ENCODE data around the gene SLC16A10.

SLC16A10 gene

GRCh38 chr6:111256646-111257045 lies 169.3 kb downstream of the SLC16A10 start:
- TF ChIP-seq GATA1 (IDR thresholded peaks at IDR 0.05; ENCODE audit: low read depth, low read length) (no peak), POLR2A (IDR thresholded peaks at IDR 0.05; ENCODE audit: low read length) (no peak)
- DNase-seq, result peak in 1 of 2 experiments; percentile 11

GRCh38 chr6:111258010-111258409 lies 170.7 kb downstream of the SLC16A10 start:
- no peak for DNase-seq
- no peak for TF ChIP-seq GATA1 (IDR thresholded peaks at IDR 0.05; ENCODE audit: low read depth, low read length)
- no peak for TF ChIP-seq POLR2A (IDR thresholded peaks at IDR 0.05; ENCODE audit: low read length)

- DNase-seq, result no peak
- TF ChIP-seq GATA1 (IDR thresholded peaks at IDR 0.05; ENCODE audit: low read depth, low read length) (no peak), POLR2A (IDR thresholded peaks at IDR 0.05; ENCODE audit: low read length) (no peak)
Observed at GRCh38 chr6:111258615-111259088, 171.3 kb downstream of the SLC16A10 start.

DNA sequence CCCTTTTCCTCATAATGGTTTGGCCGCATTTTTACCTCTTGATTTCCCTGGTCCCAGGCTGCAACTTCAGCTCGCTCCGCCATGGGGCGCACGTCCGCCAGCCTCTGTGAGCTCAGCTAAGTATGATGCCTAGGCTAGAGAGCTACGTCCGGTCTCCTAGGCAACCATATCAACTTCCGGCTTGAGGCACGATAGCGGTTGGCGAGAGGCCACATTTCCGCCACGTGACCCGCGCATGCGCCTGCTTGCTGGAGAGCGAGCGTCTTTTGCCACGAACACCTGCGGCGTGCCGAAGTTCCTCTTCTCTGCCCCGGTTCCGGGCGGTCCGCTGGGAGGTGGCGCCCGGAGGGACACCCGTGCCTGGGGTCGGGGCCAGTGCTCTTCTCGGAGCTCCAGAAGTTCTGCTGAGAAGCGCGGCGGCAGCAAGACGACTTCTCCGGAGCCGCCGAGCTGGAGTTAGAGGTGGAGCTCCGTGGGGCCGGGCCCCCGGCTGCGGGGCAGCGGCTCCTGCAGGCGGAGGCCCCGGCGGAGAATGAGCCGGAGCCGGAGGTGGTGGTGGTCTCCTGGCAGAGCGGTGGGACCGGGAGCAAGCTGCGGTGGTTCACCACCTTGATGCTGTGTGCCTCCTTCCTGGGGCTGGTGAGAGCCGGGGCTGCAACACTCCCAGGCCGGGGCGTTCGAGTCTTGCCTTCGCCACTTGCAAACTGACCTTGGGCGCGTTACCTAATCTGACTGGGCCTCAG lies 172.0 kb downstream of the SLC16A10 start:
- TF ChIP-seq GATA1 (IDR thresholded peaks at IDR 0.05; ENCODE audit: low read depth, low read length) (no peak), POLR2A (IDR thresholded peaks at IDR 0.05; ENCODE audit: low read length) (peak; percentile 94)
- peak; percentile 100 for DNase-seq

DNA sequence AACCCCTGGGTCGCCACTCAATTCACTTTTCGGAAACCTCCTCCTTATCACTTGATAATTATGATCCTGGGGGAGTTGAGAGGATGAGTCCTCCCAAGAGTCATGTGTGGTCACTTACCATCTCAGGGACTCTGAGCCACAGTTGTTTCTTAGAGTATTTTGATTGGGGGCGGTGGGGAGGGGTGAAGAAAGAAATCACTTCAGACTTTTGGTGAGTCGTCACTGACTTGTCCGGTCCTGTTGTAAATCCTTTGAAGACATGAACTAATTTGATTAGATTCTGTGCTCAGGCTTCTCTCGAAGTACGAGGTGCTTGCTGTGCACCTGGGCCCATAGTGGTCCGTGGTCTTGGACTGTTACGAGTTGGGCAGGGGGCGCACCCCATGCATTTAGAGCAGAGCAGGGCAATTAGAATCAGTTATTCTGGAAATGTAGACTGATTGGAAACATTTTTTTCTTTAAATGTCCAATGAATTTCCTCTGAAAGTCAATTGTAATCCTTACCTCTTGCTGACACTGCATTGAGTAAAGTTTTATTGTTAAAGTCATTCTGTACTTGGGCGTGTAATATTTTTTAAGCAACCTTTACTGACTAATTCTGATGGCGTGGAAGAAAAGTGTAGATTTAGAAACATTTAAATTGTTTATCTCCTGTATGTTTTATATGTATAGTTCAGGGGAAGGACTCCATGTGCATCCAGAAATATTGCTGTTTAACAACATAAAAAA lies 173.4 kb downstream of the SLC16A10 start:
- TF ChIP-seq GATA1 (IDR thresholded peaks at IDR 0.05; ENCODE audit: low read depth, low read length) (no peak), POLR2A (IDR thresholded peaks at IDR 0.05; ENCODE audit: low read length) (peak; percentile 5)
- peak in 1 of 2 experiments; percentile 31 for DNase-seq

DNA sequence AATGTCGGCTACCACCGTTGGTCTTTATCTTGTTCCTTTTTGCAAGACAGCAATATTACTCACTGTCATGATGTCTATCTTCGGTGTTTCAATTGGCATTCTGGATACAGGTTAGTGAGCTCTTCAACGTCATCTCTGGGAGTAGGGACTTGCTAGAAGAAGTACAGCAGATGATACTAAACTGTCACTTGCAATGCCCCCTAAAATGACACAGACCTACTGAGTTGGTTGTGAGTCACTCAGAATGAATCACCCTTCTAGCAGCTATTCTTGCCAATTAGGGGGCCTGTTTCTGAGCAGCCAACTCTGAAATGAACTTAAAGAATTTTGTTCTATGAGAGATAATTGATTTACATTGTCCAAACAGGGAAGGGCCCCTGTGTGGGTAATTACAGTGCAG lies 176.5 kb downstream of the SLC16A10 start:
- peak; percentile 78 to 87 for DNase-seq
- TF ChIP-seq POLR2A (IDR thresholded peaks at IDR 0.05; ENCODE audit: low read length) (peak; percentile 26), GATA1 (IDR thresholded peaks at IDR 0.05; ENCODE audit: low read depth, low read length) (no peak)

- peak; percentile 86 to 91 for DNase-seq
- TF ChIP-seq GATA1 (IDR thresholded peaks at IDR 0.05; ENCODE audit: low read depth, low read length) (no peak), POLR2A (IDR thresholded peaks at IDR 0.05; ENCODE audit: low read length) (peak; percentile 66)
Observed at GRCh38 chr6:111265842-111266241, 178.5 kb downstream of the SLC16A10 start.

GRCh38 chr6:111266276-111266675 lies 179.0 kb downstream of the SLC16A10 start:
- DNase-seq, result peak in 1 of 2 experiments; percentile 69
- TF ChIP-seq POLR2A (IDR thresholded peaks at IDR 0.05; ENCODE audit: low read length) (no peak), GATA1 (IDR thresholded peaks at IDR 0.05; ENCODE audit: low read depth, low read length) (no peak)

- no peak for TF ChIP-seq POLR2A (IDR thresholded peaks at IDR 0.05; ENCODE audit: low read length)
- TF ChIP-seq GATA1 (IDR thresholded peaks at IDR 0.05; ENCODE audit: low read depth, low read length), result no peak
- DNase-seq, result no peak
Observed at GRCh38 chr6:111267764-111268333, 180.5 kb downstream of the SLC16A10 start.

DNA sequence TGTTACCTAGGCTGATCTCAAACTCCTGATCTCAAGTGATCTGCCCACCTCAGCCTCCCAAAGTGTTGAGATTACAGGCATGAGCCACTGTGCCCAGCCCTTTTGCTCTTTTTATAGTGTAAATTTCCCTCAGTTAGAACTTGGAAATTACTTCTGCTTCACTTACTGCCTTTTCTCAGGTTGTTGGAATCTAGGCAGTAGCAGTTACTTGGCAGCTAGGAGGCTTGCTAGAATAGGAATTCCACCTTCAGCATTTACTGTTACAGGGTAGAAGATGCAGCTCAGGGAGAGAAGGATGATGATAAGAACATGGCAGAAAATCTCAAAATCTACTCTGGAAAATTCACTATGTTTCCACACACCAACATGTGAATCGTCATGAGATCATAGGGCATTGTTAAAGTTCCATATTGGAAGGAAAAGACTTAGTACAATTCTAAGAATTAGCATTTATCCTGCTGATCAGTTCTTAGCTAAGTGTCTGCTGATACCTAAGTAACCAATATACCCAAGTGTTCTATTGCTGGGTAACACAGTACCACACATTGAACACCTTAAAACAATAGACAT lies 182.2 kb downstream of the SLC16A10 start:
- TF ChIP-seq GATA1 (IDR thresholded peaks at IDR 0.05; ENCODE audit: low read depth, low read length) (no peak), POLR2A (IDR thresholded peaks at IDR 0.05; ENCODE audit: low read length) (no peak)
- DNase-seq, result no peak

GRCh38 chr6:111270121-111270520 lies 182.8 kb downstream of the SLC16A10 start:
- no peak for DNase-seq
- TF ChIP-seq GATA1 (IDR thresholded peaks at IDR 0.05; ENCODE audit: low read depth, low read length) (no peak), POLR2A (IDR thresholded peaks at IDR 0.05; ENCODE audit: low read length) (no peak)

GRCh38 chr6:111274593-111275217 lies 187.4 kb downstream of the SLC16A10 start:
- peak; percentile 23 to 36 for DNase-seq
- no peak for TF ChIP-seq GATA1 (IDR thresholded peaks at IDR 0.05; ENCODE audit: low read depth, low read length)
- no peak for TF ChIP-seq POLR2A (IDR thresholded peaks at IDR 0.05; ENCODE audit: low read length)

DNA sequence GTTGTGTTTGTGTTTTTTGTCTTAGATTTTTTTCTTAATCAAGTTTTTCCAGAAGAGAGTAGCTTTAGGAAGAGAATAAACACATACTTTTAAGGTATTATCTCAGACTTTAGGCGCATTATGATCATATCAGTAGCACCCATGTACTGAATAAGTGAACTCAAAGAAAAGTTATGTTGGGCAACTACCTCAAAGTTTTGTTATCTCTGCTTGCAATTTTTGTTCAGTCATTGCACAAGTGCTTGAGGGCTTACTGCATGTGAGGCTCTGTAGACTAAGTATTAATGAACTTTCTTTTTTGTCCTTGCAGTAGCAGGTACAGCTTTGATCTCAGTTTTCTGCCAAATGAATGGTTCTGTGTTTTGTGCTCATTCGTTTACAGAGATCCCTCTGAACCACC lies 189.0 kb downstream of the SLC16A10 start:
- TF ChIP-seq GATA1 (IDR thresholded peaks at IDR 0.05; ENCODE audit: low read depth, low read length) (peak; percentile 25), POLR2A (IDR thresholded peaks at IDR 0.05; ENCODE audit: low read length) (no peak)
- DNase-seq, result peak; percentile 65 to 76
